SK-N-MC (cell line): ENCODE results near the gene RGS7.

ENCODE experiments used
- EZH2 ChIP-seq: fragments of 200-600 bp; sonication (generic); IDR thresholded peaks from one replicate; pipeline ENCODE4 v1.6.1; 2017; ENCODE audit warnings: antibody characterized with exemption
- POLR2AphosphoS5 ChIP-seq: IDR thresholded peaks from 2 replicates; pipeline ENCODE4 v1.6.1; 2012; ENCODE audit warnings: mild to moderate bottlenecking, low read depth, low read length, borderline replicate concordance

- TF ChIP-seq POLR2AphosphoS5 = no peak
- TF ChIP-seq EZH2 = no peak
These were observed 572.2 kb downstream of the RGS7 start for GRCh38 chr1:240784776-240785175.
